Effector memory CD8-positive, alpha-beta T cell (primary cell): ENCODE data around the gene PIEZO1.
"Not testable (repeated sequence)": the region's sequence is repeated elsewhere in the genome, so short reads cannot be mapped to it uniquely, and the experiment has no call there.

ENCODE experiments used
- ATAC-seq: fragments of 150-1000 bp; cut with Tn5 transposase; replicated peaks from 2 replicates; pipeline ENCODE4 v1.10.0; 2021; ENCODE audit warnings: mild to moderate bottlenecking, moderate library complexity
- DNase-seq, 3 experiments: peaks; one replicate each; pipeline ENCODE4 v3.0.0; 2021
- H3K27ac Mint-ChIP-seq, 2 donors: one replicate each; pipeline ENCODE4 v1.8.0; 2022; ENCODE audit warnings: mild to moderate bottlenecking in 2 of 2, mixed read lengths in 2 of 2, moderate library complexity in 2 of 2
- H3K27me3 Mint-ChIP-seq, 2 donors: one replicate each; pipeline ENCODE4 v1.8.0; 2022; ENCODE audit warnings: mixed read lengths in 2 of 2
- H3K36me3 Mint-ChIP-seq: one replicate; pipeline ENCODE4 v1.8.0; 2022; ENCODE audit warnings: mild to moderate bottlenecking, moderate library complexity, mixed read lengths; ENCODE audit not compliant: insufficient read depth
- H3K4me1 Mint-ChIP-seq, 2 donors: one replicate each; pipeline ENCODE4 v1.8.0; 2022; ENCODE audit warnings: low read depth in 2 of 2, mixed read lengths in 2 of 2
- H3K4me3 Mint-ChIP-seq, 2 donors: one replicate each; pipeline ENCODE4 v1.8.0; 2022; ENCODE audit warnings: mild to moderate bottlenecking in 2 of 2, mixed read lengths in 2 of 2, moderate library complexity in 2 of 2
- H3K9me3 Mint-ChIP-seq, 2 donors: one replicate each; pipeline ENCODE4 v1.8.0; 2022; ENCODE audit warnings: mixed read lengths in 2 of 2

PIEZO1 gene

GRCh38 chr16:88788749-88789148 lies 3.7 kb upstream of the PIEZO1 start:
- H3K36me3 Mint-ChIP-seq, H3K9me3 Mint-ChIP-seq, DNase-seq, ATAC-seq, H3K27ac Mint-ChIP-seq, H3K27me3 Mint-ChIP-seq, H3K4me3 Mint-ChIP-seq: not testable (repeated sequence)
- peaks cover 25 to 35% of the 10 kb centered on the region in 2 donors for H3K4me1 Mint-ChIP-seq

GRCh38 chr16:88787579-88788314 lies 2.7 kb upstream of the PIEZO1 start:
- Mint-ChIP-seq H3K27me3 (no peaks in the 10 kb centered on the region), H3K4me3 (no peak overlapping the region), H3K27ac (peak overlapping the region in 1 of 2 donors; percentile 65), H3K4me1 (peaks cover 34 to 38% of the 10 kb centered on the region in 2 donors), H3K9me3 (no peaks in the 10 kb centered on the region), H3K36me3 (peaks cover 10% of the 10 kb centered on the region)
- DNase-seq = no peak
- no peak for ATAC-seq

GRCh38 chr16:88784856-88785105 lies 239 bp downstream of the PIEZO1 start:
- H3K27ac Mint-ChIP-seq = no peak overlapping the region
- ATAC-seq = peak; percentile 5
- H3K4me3 Mint-ChIP-seq = peak overlapping the region; percentile 72 to 75

GRCh38 chr16:88784074-88784855 lies 755 bp downstream of the PIEZO1 start:
- H3K27ac Mint-ChIP-seq = peak overlapping the region; percentile 90 to 91
- peaks cover 40 to 41% of the 10 kb centered on the region in 2 donors for H3K4me1 Mint-ChIP-seq
- ATAC-seq = peak; percentile 16
- DNase-seq = peak in 2 of 3 experiments; percentile 41 to 43
- H3K9me3 Mint-ChIP-seq = no peaks in the 10 kb centered on the region
- H3K4me3 Mint-ChIP-seq = peak overlapping the region; percentile 72 to 75
- H3K36me3 Mint-ChIP-seq = peaks cover 17% of the 10 kb centered on the region
- H3K27me3 Mint-ChIP-seq = no peaks in the 10 kb centered on the region

More at GRCh38 chr16:88784856-88785105, 239 bp downstream of the PIEZO1 start:
- Mint-ChIP-seq H3K4me1 (peaks cover 39 to 42% of the 10 kb centered on the region in 2 donors), H3K36me3 (peaks cover 17% of the 10 kb centered on the region), H3K27me3 (no peaks in the 10 kb centered on the region), H3K9me3 (no peaks in the 10 kb centered on the region)
- no peak for DNase-seq

GRCh38 chr16:88783391-88784073 lies 1.5 kb downstream of the PIEZO1 start:
- Mint-ChIP-seq H3K4me3 (peak overlapping the region; percentile 72 to 75), H3K9me3 (no peaks in the 10 kb centered on the region), H3K27ac (peak overlapping the region; percentile 90 to 91), H3K4me1 (peaks cover 42% of the 10 kb centered on the region in 2 donors), H3K36me3 (peaks cover 18% of the 10 kb centered on the region), H3K27me3 (no peaks in the 10 kb centered on the region)
- ATAC-seq = no peak
- DNase-seq = no peak

- Mint-ChIP-seq H3K4me3 (peak overlapping the region; percentile 72 to 75), H3K36me3 (peaks cover 26% of the 10 kb centered on the region), H3K27me3 (no peaks in the 10 kb centered on the region), H3K9me3 (no peaks in the 10 kb centered on the region), H3K4me1 (peaks cover 49 to 50% of the 10 kb centered on the region in 2 donors), H3K27ac (peak overlapping the region; percentile 90 to 91)
- ATAC-seq (no peak), DNase-seq (no peak)
These were observed 2.3 kb downstream of the PIEZO1 start for GRCh38 chr16:88782454-88783390.

GRCh38 chr16:88781140-88782077 lies 3.6 kb downstream of the PIEZO1 start:
- Mint-ChIP-seq H3K27ac (peak overlapping the region; percentile 90 to 91), H3K27me3 (no peaks in the 10 kb centered on the region), H3K9me3 (no peaks in the 10 kb centered on the region), H3K36me3 (peaks cover 34% of the 10 kb centered on the region), H3K4me1 (peaks cover 53 to 57% of the 10 kb centered on the region in 2 donors), H3K4me3 (peak overlapping the region; percentile 72 to 75)
- DNase-seq (peak; percentile 63 to 68 (median 63)), ATAC-seq (peak; percentile 64)

GRCh38 chr16:88780142-88781062 lies 4.6 kb downstream of the PIEZO1 start:
- no peak for DNase-seq
- ATAC-seq = no peak
- Mint-ChIP-seq H3K4me1 (peaks cover 57 to 61% of the 10 kb centered on the region in 2 donors), H3K36me3 (peaks cover 34% of the 10 kb centered on the region), H3K27ac (peak overlapping the region; percentile 90 to 91), H3K27me3 (no peaks in the 10 kb centered on the region), H3K4me3 (peak overlapping the region; percentile 72 to 75), H3K9me3 (no peaks in the 10 kb centered on the region)

GRCh38 chr16:88779406-88780141 lies 5.4 kb downstream of the PIEZO1 start:
- Mint-ChIP-seq H3K36me3 (peaks cover 34% of the 10 kb centered on the region), H3K4me3 (peak overlapping the region; percentile 72 to 75), H3K9me3 (no peaks in the 10 kb centered on the region), H3K27me3 (no peaks in the 10 kb centered on the region), H3K27ac (peak overlapping the region; percentile 90 to 91), H3K4me1 (peaks cover 57 to 65% of the 10 kb centered on the region in 2 donors)
- ATAC-seq (no peak), DNase-seq (no peak)

- peak overlapping the region in 1 of 2 donors; percentile 75 for H3K4me3 Mint-ChIP-seq
- H3K9me3 Mint-ChIP-seq = no peaks in the 10 kb centered on the region
- ATAC-seq = no peak
- peaks cover 37% of the 10 kb centered on the region for H3K36me3 Mint-ChIP-seq
- peaks cover 55 to 71% of the 10 kb centered on the region in 2 donors for H3K4me1 Mint-ChIP-seq
- DNase-seq = no peak
- peak overlapping the region; percentile 58 to 91 for H3K27ac Mint-ChIP-seq
- H3K27me3 Mint-ChIP-seq = no peaks in the 10 kb centered on the region
These were observed 6.4 kb downstream of the PIEZO1 start for GRCh38 chr16:88778541-88779065.

- Mint-ChIP-seq H3K4me3 (peak overlapping the region in 1 of 2 donors; percentile 75), H3K4me1 (peaks cover 51 to 67% of the 10 kb centered on the region in 2 donors), H3K27me3 (no peaks in the 10 kb centered on the region), H3K36me3 (peaks cover 35% of the 10 kb centered on the region), H3K9me3 (no peaks in the 10 kb centered on the region), H3K27ac (peak overlapping the region; percentile 58 to 91)
- ATAC-seq (no peak), DNase-seq (no peak)
These were observed 6.8 kb downstream of the PIEZO1 start for GRCh38 chr16:88778271-88778525.
